D721Med (cell line): ENCODE measurements around the gene NPIPA3.
"Not testable (repeated sequence)": the region's sequence is repeated elsewhere in the genome, so short reads cannot be mapped to it uniquely, and the experiment has no call there.

Experiments
- DNase-seq: peaks from one replicate; pipeline ENCODE4 v3.0.0; 2011; ENCODE audit warnings: low spot score; ENCODE audit not compliant: insufficient read length
- FAIRE-seq: peaks from 2 replicates; lab custom pipeline; 2011; peaks lifted over from hg19 to GRCh38; lab: Jason Lieb, UNC
- CTCF ChIP-seq: IDR thresholded peaks from 2 replicates; pipeline ENCODE4 v1.5.1; 2012; ENCODE audit warnings: mild to moderate bottlenecking, control low read depth; ENCODE audit not compliant: insufficient read depth; ENCODE audit errors: missing control alignments

The NPIPA3 gene

GRCh38 chr16:14676633-14677032 is 26.6 kb upstream of the NPIPA3 start:
- FAIRE-seq (no peak), DNase-seq (no peak)
- TF ChIP-seq CTCF = no peak

GRCh38 chr16:14677627-14678026 is 25.6 kb upstream of the NPIPA3 start:
- FAIRE-seq (no peak), DNase-seq (no peak)
- TF ChIP-seq CTCF = no peak

- FAIRE-seq (no peak), DNase-seq (no peak)
- TF ChIP-seq CTCF = no peak
Measured at GRCh38 chr16:14678748-14679497, 24.3 kb upstream of the NPIPA3 start.

GRCh38 chr16:14680396-14680795 is 22.8 kb upstream of the NPIPA3 start:
- not testable (repeated sequence) for DNase-seq, FAIRE-seq

GRCh38 chr16:14681115-14681514 is 22.1 kb upstream of the NPIPA3 start:
- no peak for FAIRE-seq
- TF ChIP-seq CTCF = no peak
- no peak for DNase-seq

GRCh38 chr16:14682121-14682520 is 21.1 kb upstream of the NPIPA3 start:
- DNase-seq = no peak
- no peak for FAIRE-seq
- TF ChIP-seq CTCF = no peak

GRCh38 chr16:14685870-14686793 is 17.1 kb upstream of the NPIPA3 start:
- DNase-seq, FAIRE-seq: not testable (repeated sequence)

- DNase-seq, FAIRE-seq: not testable (repeated sequence)
Measured at GRCh38 chr16:14694129-14694528, 9.1 kb upstream of the NPIPA3 start, which contains the start of gene PLA2G10. TSS of gene PLA2G10 (minus strand) at chr16:14694308. CDS start at chr16:14694229, 79 bp downstream.

GRCh38 chr16:14701859-14702258 is 1.4 kb upstream of the NPIPA3 start:
- DNase-seq, FAIRE-seq: not testable (repeated sequence)

- not testable (repeated sequence) for FAIRE-seq, DNase-seq
Measured at GRCh38 chr16:14702672-14703071, 539 bp upstream of the NPIPA3 start.

- FAIRE-seq = not testable (repeated sequence)
Measured at GRCh38 chr16:14733233-14733632, 30.0 kb downstream of the NPIPA3 start.

GRCh38 chr16:14740832-14741385 is 37.7 kb downstream of the NPIPA3 start:
- FAIRE-seq = not testable (repeated sequence)

More at GRCh38 chr16:14733233-14733632, 30.0 kb downstream of the NPIPA3 start:
- DNase-seq = not testable (repeated sequence)

More at GRCh38 chr16:14740832-14741385, 37.7 kb downstream of the NPIPA3 start:
- DNase-seq = not testable (repeated sequence)
